NT2/D1 (cell line): ENCODE measurements around the gene ADTRP.

Experiments used
- DNase-seq: peaks from one replicate; pipeline ENCODE4 v3.0.0-alpha.2; 2011; ENCODE audit warnings: low read depth, low spot score
- H3K27me3 ChIP-seq: 2 replicates; pipeline ENCODE4 v1.6.0; 2011; ENCODE audit warnings: mild to moderate bottlenecking; ENCODE audit not compliant: insufficient read length, insufficient read depth
- H3K36me3 ChIP-seq: 2 replicates; pipeline ENCODE4 v1.6.1; 2011; ENCODE audit warnings: mild to moderate bottlenecking, low read length, mixed read lengths; ENCODE audit not compliant: insufficient read depth, insufficient read length
- H3K4me1 ChIP-seq: 2 replicates; pipeline ENCODE4 v1.5.1; 2011; ENCODE audit not compliant: insufficient read depth, insufficient read length
- H3K4me3 ChIP-seq: 2 replicates; pipeline ENCODE4 v1.5.1; 2011; ENCODE audit warnings: low read depth; ENCODE audit not compliant: insufficient read length
- H3K9ac ChIP-seq: 2 replicates; pipeline ENCODE4 v1.6.0; 2011; ENCODE audit warnings: low read depth; ENCODE audit not compliant: insufficient read length
- H3K9me3 ChIP-seq: 2 replicates; pipeline ENCODE4 v1.5.1; 2011; ENCODE audit warnings: mild to moderate bottlenecking, low read length; ENCODE audit not compliant: insufficient read depth
- SUZ12 ChIP-seq: IDR thresholded peaks from 2 replicates; pipeline ENCODE4 v1.6.1; 2011; ENCODE audit not compliant: insufficient read length, insufficient read depth; ENCODE audit errors: extremely low read depth
- YY1 ChIP-seq: IDR thresholded peaks from 2 replicates; pipeline ENCODE4 v1.6.1; 2011; ENCODE audit not compliant: insufficient read length, insufficient read depth
- ZNF274 ChIP-seq: IDR thresholded peaks from 2 replicates; pipeline ENCODE4 v1.6.1; 2011; ENCODE audit warnings: mild to moderate bottlenecking, low read depth, low read length

Gene ADTRP

GRCh38 chr6:11767458-11767857 lies 11.1 kb downstream of the ADTRP start:
- Histone ChIP-seq H3K9me3 (no peaks in the 10 kb centered on the region), H3K4me3 (no peak overlapping the region), H3K27me3 (no peaks in the 10 kb centered on the region), H3K9ac (no peak overlapping the region), H3K4me1 (peaks cover 5% of the 10 kb centered on the region), H3K36me3 (no peaks in the 10 kb centered on the region)
- DNase-seq, result no peak
- no peak for TF ChIP-seq ZNF274
- TF ChIP-seq SUZ12, result no peak
- TF ChIP-seq YY1, result no peak

GRCh38 chr6:11766589-11767450 lies 11.8 kb downstream of the ADTRP start:
- Histone ChIP-seq H3K4me1 (peaks cover 5% of the 10 kb centered on the region), H3K4me3 (no peak overlapping the region), H3K36me3 (no peaks in the 10 kb centered on the region), H3K9ac (no peak overlapping the region), H3K9me3 (no peaks in the 10 kb centered on the region), H3K27me3 (no peaks in the 10 kb centered on the region)
- TF ChIP-seq SUZ12 (no peak), YY1 (no peak), ZNF274 (no peak)
- DNase-seq, result no peak

- TF ChIP-seq YY1 (no peak), ZNF274 (no peak), SUZ12 (no peak)
- no peak overlapping the region for H3K4me3 ChIP-seq
- H3K9me3 ChIP-seq, result no peaks in the 10 kb centered on the region
- H3K9ac ChIP-seq, result no peak overlapping the region
- peaks cover 5% of the 10 kb centered on the region for H3K4me1 ChIP-seq
- H3K27me3 ChIP-seq, result no peaks in the 10 kb centered on the region
- H3K36me3 ChIP-seq, result no peaks in the 10 kb centered on the region
- no peak for DNase-seq
Observed at GRCh38 chr6:11766043-11766442, 12.6 kb downstream of the ADTRP start.

- Histone ChIP-seq H3K9ac (no peak overlapping the region), H3K4me1 (peaks cover 2% of the 10 kb centered on the region), H3K36me3 (no peaks in the 10 kb centered on the region)
Observed at GRCh38 chr6:11764250-11764604, 14.4 kb downstream of the ADTRP start.

GRCh38 chr6:11763460-11764249 lies 14.9 kb downstream of the ADTRP start:
- peaks cover 2% of the 10 kb centered on the region for H3K4me1 ChIP-seq
- no peaks in the 10 kb centered on the region for H3K36me3 ChIP-seq
- no peak for TF ChIP-seq SUZ12
- no peak for TF ChIP-seq YY1
- no peak for TF ChIP-seq ZNF274
- H3K4me3 ChIP-seq, result no peak overlapping the region
- H3K9me3 ChIP-seq, result no peaks in the 10 kb centered on the region
- no peak overlapping the region for H3K9ac ChIP-seq
- no peaks in the 10 kb centered on the region for H3K27me3 ChIP-seq
- DNase-seq, result no peak

More at GRCh38 chr6:11764250-11764604, 14.4 kb downstream of the ADTRP start:
- Histone ChIP-seq H3K4me3 (no peak overlapping the region), H3K9me3 (no peaks in the 10 kb centered on the region), H3K27me3 (no peaks in the 10 kb centered on the region)
- TF ChIP-seq YY1 (no peak), SUZ12 (no peak), ZNF274 (no peak)
- no peak for DNase-seq

GRCh38 chr6:11762794-11763459 lies 15.7 kb downstream of the ADTRP start:
- Histone ChIP-seq H3K4me3 (no peak overlapping the region), H3K27me3 (no peaks in the 10 kb centered on the region), H3K36me3 (no peaks in the 10 kb centered on the region), H3K9ac (no peak overlapping the region), H3K9me3 (0 out of 2 replicates have a peak, but pooled peaks cover under 1% of the 10 kb centered on the region), H3K4me1 (peaks cover 2% of the 10 kb centered on the region)
- no peak for DNase-seq
- TF ChIP-seq SUZ12 (no peak), YY1 (no peak), ZNF274 (no peak)
